Sigmoid colon (tissue), 3 donors: ENCODE measurements around the gene SAP30BP.

ENCODE experiments used
- CTCF ChIP-seq, 4 experiments: fragments of 450-650 bp in 3 of 4; fragments of 200-600 bp in 1 of 4; IDR thresholded peaks; one replicate each; pipeline ENCODE4 v1.5.1; 2016 to 2019; ENCODE audit warnings: antibody characterized with exemption in 4 of 4, mild to moderate bottlenecking in 3 of 4, moderate library complexity in 2 of 4
- POLR2A ChIP-seq, 2 donors: fragments of 450-650 bp; IDR thresholded peaks; one replicate each; pipeline ENCODE4 v1.6.1; 2016; ENCODE audit warnings: antibody characterized with exemption in 2 of 2, mild to moderate bottlenecking in 2 of 2, moderate library complexity in 2 of 2

DNA sequence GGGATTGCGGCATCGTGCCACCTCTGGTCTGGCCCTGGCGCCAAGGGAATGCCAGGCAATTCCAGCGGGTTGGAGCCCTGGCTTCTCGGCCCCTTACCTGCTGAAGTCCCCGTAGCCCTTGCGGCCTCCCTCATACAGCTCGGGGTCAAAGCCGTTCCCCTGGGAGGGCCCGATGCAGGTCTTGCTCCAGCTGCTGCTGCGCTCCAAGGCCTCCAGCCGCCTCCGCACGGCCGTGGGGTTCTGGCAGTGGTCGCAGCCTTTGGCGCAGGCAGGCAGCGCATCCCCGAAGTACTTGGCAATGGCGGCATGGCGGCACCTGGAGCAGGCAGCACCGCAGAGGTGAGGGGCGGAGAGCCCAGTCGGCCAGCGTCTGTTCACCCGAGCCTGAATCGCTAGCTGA, 35.8 kb upstream of the SAP30BP start:
- TF ChIP-seq CTCF (IDR thresholded peaks at IDR 0.05) (no peak), POLR2A (IDR thresholded peaks at IDR 0.05) (no peak)
